Activated T-helper 9 cell treated with anti-CD3 and anti-CD28 coated beads, Interleukin-2, amount 50 U/mL, for 16 hours (primary cell): ENCODE results near the gene LCORL.
"Not testable (repeated sequence)": the region's sequence is repeated elsewhere in the genome, so short reads cannot be mapped to it uniquely, and the experiment has no call there.

Experiments used
- DNase-seq: peaks from one replicate; pipeline ENCODE4 v3.0.0-alpha.2; 2020; ENCODE audit warnings: low read depth

The LCORL gene

GRCh38 chr4:17932041-17932440 lies 89.5 kb downstream of the LCORL start:
- no peak for DNase-seq

DNA sequence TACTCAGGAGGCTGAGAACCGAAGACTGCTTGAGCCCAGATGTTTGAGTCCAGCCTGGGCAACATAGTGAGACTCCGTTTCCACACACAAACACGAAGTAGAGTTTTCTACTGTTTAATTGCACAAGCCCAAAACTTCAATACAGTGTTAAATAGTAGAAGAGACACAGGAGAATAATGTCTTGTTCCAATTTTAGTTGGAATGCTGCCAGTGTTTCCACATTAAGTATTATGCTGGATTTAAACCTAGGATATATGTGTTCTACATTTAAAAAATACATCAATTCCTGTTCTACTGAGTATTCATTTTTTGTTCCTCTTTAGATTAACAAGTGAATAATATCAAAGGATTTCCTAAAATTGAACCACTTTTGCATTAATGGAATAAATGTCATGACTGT lies 91.3 kb downstream of the LCORL start:
- DNase-seq, result no peak

DNA sequence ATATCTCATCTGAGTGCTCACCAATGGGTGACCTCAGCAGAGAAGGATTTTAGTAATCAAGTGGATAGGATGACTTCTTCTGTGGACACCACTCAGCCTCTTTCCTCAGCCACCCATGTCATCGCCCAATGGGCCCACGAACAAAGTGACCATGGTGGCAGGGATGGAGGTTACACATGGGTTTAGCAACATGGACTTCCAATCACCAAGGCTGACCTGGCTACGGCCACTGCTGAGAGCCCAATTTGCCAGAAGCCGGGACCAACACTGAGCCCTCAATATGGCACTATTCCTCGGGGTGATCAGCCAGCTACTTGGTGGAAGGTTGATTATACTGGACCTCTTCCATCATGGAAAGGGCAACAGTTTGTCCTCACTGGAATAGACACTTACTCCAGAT lies 97.4 kb downstream of the LCORL start:
- DNase-seq, result no peak

- DNase-seq, result no peak
Measured at GRCh38 chr4:17921451-17921850, 100.1 kb downstream of the LCORL start.

GRCh38 chr4:17920681-17921080 lies 100.9 kb downstream of the LCORL start:
- no peak for DNase-seq

DNA sequence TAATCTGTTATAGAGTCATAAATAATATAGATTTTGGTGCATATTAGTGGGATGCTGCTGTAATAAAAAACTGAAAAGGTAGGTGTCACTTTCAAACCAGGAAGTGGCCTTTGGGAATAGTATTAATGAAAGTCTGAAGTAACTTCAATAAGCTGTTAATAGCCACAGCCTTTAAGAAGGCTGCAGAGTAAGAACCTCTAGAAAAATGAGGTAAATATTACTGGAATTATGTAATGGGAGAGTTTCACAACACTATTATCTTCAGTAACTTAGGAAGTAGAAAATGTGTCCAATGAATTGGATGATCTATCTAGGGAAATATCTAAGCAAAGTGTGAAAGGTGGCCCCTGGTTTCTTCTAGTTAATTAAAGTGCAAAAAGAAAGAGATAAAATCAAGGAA lies 106.1 kb downstream of the LCORL start:
- no peak for DNase-seq

- DNase-seq, result no peak
Measured at GRCh38 chr4:17912011-17912410, 109.5 kb downstream of the LCORL start.

GRCh38 chr4:17911608-17912007 lies 109.9 kb downstream of the LCORL start:
- no peak for DNase-seq

DNA sequence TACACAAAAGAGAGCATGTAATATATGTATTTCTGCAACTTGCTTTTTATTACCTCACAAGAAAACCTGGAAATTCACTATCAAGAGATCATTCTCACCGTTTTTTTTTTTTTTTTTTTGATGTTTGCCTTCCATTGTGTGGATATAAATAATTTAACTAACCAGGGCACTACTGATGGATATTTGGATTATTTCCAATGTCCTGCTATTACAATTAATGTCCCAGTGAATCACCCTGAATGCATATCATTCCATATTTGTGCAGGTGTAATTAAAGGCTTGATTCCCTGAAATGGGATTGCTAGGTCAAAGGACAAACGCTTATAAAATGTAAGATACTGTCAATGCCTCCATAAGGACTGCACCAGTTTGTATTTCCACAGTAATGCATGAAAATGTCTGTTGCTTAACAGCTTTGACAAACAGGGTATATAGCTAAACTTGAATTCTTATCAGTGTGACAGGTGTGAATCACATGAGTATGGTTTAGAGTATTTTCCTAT lies 123.0 kb downstream of the LCORL start:
- DNase-seq, result no peak

GRCh38 chr4:17895481-17895880 lies 126.1 kb downstream of the LCORL start:
- no peak for DNase-seq

DNA sequence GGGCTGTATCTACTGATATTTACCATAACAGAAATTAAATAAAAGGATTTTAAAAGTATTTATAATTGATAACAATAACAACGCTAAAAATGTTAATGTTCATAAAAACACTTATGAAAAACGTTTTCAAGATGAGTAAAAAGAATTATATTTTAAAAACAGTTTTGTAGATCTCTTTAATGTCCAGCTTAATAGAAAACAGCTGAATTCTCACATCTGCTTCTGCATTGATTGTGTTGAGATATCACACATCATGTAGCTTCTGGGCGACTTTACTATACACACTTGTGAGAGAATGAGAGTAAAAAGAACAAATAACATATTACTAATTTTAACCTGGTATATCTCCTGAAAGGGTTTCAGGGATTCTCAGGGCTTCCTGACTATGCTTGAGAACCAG lies 127.1 kb downstream of the LCORL start:
- no peak for DNase-seq

GRCh38 chr4:17889692-17890091 lies 131.9 kb downstream of the LCORL start:
- DNase-seq, result no peak

- no peak for DNase-seq
Measured at GRCh38 chr4:17884511-17884910, 137.0 kb downstream of the LCORL start.

GRCh38 chr4:17884063-17884462 lies 137.5 kb downstream of the LCORL start:
- DNase-seq, result no peak

DNA sequence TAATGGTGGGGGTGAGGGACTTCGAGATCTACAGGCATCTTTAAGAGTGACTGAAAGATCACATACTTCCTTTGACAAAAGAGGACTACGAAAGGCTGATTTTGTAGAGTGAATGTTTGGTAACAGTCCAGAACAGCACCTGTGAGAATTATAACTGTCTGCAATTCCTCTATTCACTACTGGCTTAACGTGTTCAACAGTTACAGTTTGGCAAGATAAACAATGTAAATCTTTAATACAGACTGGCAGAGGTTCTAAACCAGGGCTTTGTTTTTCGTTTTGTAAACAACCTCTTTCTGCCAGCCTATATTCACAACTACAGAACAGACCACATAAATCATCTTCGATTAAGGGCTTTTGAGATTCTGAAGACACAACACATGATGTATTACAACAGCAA lies 143.9 kb downstream of the LCORL start:
- no peak for DNase-seq

DNA sequence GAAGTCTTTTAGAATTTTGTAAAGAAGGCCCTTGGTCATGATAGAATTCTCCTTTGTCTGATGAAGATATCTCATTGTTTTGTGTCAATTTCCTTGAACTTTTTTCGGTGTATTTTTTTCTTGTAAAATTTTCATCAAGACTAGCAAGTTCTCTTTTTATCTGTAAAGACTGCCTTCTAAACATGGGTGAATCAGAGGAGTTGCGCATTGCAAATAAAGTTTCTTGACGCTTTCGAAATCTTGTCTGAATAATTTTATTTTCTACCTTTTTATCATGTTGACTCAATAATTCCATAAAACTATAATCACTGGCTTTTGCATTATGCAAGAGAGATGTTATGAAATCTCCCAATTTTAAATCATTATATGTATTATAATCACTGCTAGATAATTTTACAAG lies 144.6 kb downstream of the LCORL start:
- DNase-seq, result no peak

DNA sequence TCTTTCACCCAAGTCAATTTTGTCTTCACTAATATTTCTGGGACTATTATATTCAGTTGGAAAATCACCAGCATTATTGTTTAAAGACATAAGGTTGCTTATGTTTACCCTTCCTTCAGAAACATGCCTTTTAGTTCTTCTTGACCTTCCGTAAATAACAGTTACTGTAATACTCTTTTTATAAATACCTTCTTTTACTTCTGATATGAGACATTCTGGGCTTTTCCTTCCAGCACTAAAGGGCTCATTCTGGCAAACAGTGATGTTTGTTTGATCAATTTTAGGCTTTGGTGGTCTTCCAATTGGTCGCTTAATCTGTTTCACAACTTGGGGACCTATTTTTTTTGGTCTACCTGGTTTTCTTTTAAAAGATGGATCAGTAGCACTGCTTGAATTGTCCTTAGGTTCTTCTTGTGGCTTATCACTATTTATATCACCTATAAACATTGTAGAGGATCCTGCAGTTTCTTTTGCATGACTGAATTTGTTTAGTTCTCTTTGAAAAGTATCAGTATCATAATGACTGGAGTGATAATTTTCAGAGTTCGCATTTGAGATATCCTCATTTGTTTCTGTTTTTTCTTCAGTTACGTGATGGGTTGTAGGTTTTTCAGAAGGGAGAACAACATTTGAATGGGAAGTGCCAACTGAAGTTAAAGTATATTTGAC lies 146.0 kb downstream of the LCORL start:
- DNase-seq, result no peak

DNA sequence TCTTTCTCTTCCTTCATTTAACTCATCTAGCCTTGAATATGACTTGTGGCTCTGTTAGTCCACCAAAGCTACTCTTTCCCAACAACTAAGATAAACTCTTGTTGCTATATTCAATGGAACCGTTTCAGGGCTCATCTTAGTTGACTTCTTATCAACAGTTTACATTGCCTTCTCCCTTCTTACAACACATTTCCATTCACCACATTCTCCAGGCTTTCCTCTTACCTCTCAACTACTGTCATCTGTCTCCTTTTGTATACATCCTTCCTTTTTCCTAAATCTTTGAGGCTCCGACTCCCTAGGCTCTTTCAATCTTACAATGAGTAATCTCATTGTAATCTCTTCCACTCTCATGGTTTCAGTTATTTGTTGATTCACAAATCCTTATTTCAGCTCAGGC lies 152.2 kb downstream of the LCORL start:
- no peak for DNase-seq

- no peak for DNase-seq
Measured at GRCh38 chr4:17867276-17867675, 154.3 kb downstream of the LCORL start.

- no peak for DNase-seq
Measured at GRCh38 chr4:17866810-17867209, 154.7 kb downstream of the LCORL start.

DNA sequence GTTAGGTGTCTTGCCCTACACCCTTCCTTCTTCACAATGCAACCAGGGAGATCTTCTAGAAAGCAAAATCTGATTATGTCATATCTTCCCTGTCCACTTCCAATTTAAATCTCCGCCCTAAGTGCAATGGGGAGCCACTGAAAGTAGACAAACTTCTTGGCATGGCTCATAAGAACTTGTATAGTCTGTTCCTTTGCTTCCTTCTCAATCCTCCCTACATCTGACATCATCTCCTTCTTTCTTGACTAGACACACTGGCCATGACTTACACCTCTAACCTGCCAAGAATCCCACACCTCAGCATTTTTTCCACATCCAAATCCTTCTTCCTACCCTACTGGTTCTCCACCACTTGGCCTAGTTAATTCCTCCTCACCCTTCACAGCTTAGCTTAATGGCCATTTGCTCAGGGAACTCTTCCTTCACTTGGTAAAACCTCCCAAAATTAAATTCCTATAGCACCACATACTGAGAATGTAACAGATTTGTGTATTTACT lies 155.6 kb downstream of the LCORL start:
- DNase-seq, result no peak

DNA sequence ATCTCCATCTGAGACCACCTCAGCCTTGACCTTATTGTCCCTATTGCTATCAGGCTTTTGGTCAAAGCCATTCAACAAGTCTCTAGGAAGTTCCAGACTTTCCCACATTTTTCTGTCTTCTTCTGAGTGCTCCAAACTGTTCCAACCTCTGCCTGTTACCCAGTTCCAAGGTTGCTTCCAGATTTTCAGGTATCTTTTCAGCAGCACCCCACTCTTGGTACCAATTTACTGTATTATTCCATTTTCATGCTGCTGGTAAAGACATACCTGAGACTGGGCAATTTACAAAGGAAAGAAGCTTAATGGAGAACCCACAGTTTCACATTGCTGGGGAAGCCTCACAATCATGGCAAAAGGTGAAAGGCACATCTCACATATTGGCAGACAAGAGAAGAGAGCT lies 159.6 kb downstream of the LCORL start:
- DNase-seq, result not testable (repeated sequence)

GRCh38 chr4:17859793-17860406 lies 161.7 kb downstream of the LCORL start:
- DNase-seq, result no peak

DNA sequence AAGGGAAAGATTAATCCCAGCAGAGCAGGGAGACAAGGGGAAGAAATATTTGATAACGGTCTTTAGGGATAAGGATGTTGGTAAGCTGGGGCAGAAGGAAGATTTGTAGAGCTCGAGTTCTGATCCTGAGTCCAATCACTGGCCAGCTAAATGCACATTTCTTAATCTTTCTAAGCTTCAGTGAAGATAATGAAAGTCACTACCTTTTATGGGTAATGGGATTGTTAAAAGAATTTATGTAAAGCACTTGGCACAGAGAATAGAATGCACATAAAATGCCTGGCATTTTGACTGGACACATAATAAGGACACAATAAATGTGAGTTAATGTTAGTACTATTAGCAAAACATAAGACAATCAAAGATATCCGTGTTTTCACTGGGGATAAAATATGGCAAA lies 167.5 kb downstream of the LCORL start:
- no peak for DNase-seq
